T47D (cell line): ENCODE results near the gene ASTN2.

Experiments
- DNase-seq, 2 experiments: peaks; one replicate each; pipeline versions ENCODE4 v3.0.0 to v3.0.0-alpha.2; 2011 to 2012; ENCODE audit warnings: low read depth in 1 of 2, low spot score in 1 of 2
- JUND ChIP-seq: IDR thresholded peaks from 2 replicates; pipeline ENCODE4 v1.6.1; 2012; ENCODE audit warnings: low read depth
- in situ Hi-C: cut with HindIII; loops from 2 replicates; pipeline ENCODE4 v1.10.0; 2016; ENCODE audit warnings: low sequenced_read_pairs, low pct_unique_long_range_greater_than_20kb

Gene ASTN2

DNA sequence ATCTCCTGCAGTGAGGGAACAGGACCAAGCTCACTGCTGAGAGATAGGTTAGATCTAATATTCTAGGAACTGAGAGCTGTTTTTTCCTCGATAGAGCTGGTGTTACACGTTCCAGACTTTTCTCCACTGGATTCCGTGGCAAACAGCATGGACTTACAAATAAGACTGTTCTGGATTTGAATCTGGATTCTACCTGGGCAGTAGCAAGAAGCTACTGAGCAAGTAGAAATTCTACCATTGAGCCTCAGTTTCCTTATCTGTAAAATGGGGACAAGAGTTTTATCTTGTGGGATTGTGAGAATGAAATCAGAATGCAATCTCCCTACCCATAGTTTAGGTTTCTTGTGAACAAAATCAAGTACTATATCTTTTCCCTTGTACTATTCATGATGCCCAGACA is 966.4 kb downstream of the ASTN2 start:
- no peak for TF ChIP-seq JUND
- in situ Hi-C loops = no loop called here
- DNase-seq = no peak

DNA sequence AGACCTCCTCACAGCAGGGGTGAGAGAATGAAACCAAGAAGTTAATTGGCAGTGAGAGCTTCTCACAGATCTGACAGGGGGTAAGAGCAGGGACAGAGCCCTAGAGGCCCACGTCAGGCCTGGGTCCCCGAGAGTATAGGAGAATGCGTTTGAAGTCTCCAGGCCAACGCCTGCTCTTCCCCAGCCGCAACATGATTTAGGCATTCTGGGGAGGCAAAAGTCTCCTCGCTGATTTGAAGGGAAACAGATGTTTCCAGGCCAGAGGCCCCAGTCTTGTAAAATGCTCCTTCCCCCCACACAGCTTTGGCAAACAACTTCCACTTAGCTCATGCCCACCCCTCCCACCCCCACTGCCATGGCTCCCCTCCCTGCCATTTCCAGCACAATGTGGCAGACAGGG is 966.9 kb downstream of the ASTN2 start:
- no peak for DNase-seq
- TF ChIP-seq JUND = no peak
- in situ Hi-C loops = no loop called here

DNA sequence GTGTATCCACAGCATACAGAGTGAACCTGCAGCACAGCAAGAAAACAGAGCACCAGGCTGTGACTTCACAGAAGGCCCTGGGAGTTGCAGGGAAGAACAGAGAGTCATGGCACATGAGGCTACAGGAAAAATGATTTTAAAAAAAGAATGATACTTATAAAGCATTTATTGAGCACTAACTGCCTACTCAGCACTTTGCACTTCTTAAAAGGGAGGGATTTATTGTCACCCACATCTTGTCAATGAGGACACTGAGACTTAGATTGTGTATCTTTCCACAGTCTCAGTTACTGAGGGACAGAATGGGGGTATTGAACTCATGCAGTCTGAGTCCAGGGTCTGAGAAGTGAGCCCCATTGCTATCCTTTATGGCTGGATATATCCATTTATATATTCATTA is 972.3 kb downstream of the ASTN2 start:
- in situ Hi-C loops = no loop called here
- no peak for DNase-seq
- no peak for TF ChIP-seq JUND

DNA sequence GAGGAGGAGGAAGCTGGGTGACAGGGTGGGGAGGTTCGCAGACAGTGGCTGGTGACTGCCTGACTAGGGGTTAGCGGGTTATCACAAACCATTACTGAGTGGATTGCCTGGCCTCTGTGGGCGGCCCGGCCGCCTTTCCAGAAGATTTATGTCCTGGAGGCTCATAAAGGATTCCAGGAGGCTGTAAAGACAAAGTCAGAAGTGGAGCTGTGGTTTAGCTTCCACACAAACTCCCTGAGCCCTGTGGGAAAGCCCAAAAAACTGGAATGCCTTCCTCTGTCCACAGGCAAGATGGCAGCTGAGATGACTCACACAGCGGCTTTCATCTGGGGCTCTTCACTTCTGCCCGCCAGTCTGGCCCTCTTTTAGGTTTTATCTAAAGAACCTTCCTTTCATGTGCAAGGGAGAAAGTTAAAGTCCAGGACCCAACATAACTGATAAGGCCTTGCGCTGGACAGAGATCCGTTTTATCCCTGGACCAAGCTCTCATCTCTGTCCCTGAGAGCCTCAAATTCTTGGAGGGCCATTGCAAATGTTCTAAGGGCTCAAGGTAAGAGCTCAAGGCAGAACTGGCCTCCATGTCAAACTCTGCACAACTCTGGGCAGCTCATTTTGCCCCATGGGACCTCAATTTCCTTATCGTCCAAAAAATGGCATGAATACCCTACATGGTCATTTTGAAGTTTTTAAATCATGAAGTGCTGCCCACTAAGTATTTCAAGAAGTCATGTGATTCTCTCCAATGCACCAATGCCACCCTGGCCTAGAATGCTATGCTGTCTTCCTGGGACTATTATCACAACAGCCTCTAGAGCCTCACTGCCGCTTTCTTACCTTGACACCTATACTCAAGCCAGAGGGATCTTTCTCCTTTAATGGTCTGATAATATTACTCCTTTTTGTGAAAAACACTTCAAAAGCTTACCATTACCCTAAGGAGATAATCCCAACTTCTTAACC is 977.2 kb downstream of the ASTN2 start:
- TF ChIP-seq JUND = no peak
- no peak for DNase-seq
- in situ Hi-C loops = no loop called here

DNA sequence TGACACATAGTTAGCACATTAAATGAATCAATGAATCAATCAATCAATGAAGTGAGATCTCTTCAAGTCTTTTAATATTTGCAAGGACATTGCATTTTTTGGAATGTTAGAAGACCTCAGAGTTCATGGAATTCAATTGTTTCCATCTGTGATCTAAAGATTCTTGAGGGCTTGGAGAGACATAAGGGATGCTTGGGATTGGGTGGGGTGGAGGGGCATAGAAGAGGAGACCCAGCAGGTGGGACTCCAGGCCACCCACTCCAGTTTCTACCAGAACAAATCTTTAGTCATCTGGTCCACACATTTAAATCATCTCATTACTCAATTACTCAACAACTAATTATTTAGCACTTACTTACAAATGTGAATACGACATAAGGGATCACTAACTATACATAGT is 978.7 kb downstream of the ASTN2 start:
- TF ChIP-seq JUND = no peak
- in situ Hi-C loops = no loop called here
- no peak for DNase-seq

DNA sequence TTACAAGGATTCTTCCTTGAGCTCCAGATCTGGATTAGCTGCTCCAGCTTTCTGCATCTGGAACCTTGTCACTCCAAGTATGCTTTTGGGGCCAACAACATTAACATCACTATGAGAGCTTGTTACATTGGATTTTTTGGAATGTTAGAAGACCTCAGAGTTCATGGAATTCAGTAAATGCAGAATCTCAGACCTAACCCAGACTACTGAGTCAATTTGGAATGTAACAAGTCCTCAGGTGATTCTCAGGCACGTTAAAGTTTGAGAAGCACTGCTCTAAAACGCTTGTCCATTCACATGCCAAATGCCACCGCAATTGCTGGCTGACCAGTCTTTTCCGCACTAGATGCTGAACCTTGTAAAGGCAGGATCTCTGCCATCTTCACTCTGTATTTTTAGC is 979.2 kb downstream of the ASTN2 start:
- DNase-seq = no peak
- no peak for TF ChIP-seq JUND

DNA sequence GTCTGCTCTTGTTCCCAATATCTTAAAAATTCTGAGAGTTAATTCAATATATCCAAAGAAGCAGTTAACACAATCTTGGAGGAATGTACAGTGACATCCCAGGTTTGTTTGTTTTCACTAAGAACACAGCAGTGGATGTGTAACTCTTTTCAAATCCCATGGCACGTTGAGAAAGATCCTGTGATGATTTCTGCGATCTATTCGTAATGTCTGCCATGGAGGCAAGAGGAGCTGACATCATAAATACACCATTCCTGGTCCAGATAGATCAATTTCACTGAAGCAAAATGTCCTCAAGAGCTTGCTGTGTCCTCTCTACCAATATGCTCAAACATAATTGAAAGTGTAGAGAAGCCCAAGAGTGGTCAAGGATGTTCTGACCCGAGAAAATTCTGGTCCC is 980.5 kb downstream of the ASTN2 start:
- TF ChIP-seq JUND = no peak
- no peak for DNase-seq
- in situ Hi-C loops = no loop called here

More for the DNA sequence above, 979.2 kb downstream of the ASTN2 start:
- in situ Hi-C loops = no loop called here

DNA sequence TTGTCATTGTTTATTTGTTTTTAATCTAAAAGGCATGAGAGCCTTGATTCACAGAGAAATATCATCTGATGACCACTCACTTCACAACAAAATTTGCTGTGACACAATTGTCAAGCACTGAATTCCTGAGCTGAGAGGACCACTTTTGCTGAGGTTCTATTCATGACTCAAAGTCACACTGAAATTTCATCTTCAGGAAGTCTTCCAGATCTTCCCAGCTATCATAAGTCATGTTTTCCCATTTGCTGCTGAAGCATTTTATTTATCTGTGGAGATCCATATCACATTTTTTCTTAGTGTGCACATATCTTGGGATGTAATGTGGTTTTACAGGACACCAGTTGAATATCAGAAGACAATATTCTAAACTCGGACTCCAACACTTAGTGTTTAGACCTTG is 982.8 kb downstream of the ASTN2 start:
- no peak for TF ChIP-seq JUND
- DNase-seq = no peak
- in situ Hi-C loops = no loop called here

DNA sequence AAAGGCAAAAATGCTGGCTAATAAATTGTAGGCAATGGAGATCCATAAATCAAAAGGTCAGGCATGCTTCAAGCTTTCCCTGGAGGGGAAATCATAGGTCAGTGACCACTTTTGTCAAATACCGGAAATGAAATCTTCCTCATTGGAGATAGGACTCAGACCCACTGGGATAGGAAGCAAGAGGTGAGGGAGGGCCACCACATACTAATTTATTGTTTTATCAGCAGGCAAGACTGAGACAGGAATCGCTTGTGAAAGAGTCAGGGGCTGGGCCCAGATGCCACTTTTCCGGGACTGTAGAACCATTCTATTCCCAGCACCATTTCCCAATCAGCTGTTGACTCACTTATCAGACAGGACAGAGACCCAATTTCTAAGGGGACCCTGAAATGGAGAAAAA is 984.0 kb downstream of the ASTN2 start:
- no peak for TF ChIP-seq JUND
- in situ Hi-C loops = no loop called here
- DNase-seq = no peak

DNA sequence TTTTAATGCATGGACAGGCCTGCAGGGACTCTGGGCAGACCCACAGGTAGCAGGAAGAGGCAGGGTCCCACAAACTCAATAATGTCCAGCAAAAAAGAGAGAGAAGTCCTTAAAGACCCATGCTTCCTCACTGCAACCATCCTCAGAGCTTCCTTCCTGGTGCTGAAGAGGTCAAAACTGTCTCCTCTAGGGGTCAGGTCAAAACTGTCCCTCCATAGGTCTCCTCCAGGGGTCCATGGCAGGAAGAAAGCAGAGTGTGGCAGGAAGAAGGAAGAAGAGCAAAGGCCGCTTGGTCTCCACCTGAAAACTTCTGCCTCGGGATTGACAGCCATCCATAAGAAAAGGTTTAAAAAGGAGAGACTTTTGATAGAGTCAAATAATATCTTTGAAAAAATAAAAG is 989.6 kb downstream of the ASTN2 start:
- in situ Hi-C loops = no loop called here

DNA sequence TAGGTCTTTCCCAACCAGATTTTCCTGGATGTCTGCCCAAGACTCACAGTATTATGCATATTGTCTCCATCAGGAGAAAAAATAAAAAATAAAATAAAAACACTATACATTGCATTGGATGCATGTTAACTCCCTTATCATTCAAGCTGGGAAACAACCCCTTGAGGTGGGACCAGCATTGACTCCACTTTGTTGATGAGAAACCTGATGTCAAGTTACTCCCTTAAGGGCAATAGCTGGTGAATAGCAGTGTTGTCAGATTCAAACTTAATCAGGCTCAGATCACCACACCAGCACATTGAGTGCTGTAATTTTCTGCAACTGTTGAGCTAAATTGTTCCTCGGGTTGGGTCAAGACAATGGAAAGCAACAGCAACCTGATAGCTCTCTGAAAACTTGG is 991.7 kb downstream of the ASTN2 start:
- DNase-seq = peak in 1 of 2 experiments; percentile 27
- no peak for TF ChIP-seq JUND
- in situ Hi-C loops = no loop called here

More for the DNA sequence above, 989.6 kb downstream of the ASTN2 start:
- no peak for TF ChIP-seq JUND
- no peak for DNase-seq

DNA sequence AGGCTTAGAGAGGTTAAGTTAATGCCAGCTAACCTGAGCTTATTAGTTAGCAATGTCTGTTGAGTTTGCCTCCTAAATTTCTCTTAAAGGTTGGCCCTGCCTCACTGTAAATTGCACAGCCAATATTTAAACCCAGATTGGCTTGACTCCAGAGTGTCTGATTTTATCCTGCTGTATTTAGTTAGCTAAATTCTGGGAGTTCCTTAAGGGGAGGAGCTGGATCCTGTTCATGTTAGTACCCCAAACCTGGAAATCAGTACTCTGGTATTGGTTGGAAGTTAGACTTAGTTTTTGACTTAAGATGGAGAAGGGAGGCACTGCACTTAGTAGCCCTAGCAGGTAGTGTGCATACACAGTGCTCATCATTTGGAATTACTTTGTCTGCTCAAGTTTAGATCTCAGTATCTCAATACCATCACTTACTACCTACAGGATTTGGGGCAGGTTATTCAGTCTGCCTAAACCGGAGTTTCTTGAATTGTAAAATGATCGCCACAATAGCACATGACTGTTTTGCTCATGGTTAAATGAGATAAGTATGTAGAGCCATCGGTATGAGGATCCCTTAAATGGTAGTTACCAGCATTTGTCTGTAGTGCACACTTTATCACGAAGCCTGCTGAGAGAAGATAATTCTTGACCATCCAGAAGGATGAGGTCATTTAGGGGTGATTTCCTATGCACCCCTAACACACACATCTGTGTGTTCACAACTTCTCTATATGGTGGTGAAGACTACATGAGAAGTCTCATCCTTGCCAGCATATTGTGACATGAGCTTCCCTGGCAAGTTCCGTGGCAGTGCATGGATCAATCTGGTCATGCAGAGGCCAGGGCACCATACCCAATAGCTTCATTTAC is 992.5 kb downstream of the ASTN2 start:
- peak; percentile 78 for TF ChIP-seq JUND
- in situ Hi-C loops = no loop called here
- peak; percentile 28 to 89 for DNase-seq

DNA sequence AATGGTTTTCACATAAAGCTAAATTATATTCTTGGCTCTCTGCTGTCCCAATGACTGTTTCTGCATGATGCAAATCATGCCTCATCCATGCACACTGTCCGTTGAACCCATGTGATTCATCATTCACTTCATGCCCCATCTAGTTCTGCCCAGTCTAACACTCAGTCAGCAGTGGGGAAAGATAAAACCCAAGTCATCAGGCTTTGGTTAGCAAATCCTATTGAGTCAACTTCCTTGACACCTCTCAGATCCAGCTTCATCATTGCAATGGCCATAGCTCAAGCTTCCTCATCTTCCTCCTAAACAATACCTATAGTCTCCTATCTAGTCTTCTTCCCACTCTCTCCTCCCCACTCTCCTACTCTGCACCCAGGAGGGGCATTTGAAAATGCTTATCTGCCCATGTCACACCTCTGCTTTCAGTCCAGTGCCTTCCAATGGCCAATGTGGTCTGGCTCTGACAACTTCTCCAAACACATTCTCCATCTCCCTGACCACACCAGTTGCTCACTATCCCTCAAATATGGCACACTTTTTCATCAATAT is 993.8 kb downstream of the ASTN2 start:
- no peak for TF ChIP-seq JUND

More for the DNA sequence above, 993.8 kb downstream of the ASTN2 start:
- in situ Hi-C loops = no loop called here
- no peak for DNase-seq
